ENCODE measurements around the gene CATSPERZ.
A peak's percentile ranks its signal among the peaks of the same experiment; 100 is the strongest.

- TF ChIP-seq POLR2A (IDR thresholded peaks at IDR 0.05; ENCODE audit: low read depth, low read length): peak; percentile 78
- TF ChIP-seq POLR2AphosphoS5 (IDR thresholded peaks at IDR 0.05; ENCODE audit: low read depth, low read length): no peak
These were observed 18.0 kb downstream of the CATSPERZ start, which contains the start of gene PRDX5 for GRCh38 chr11:64317961-64318765.
